Body of pancreas (tissue), 4 donors: ENCODE data around the gene GNG11. TPM values are rescaled to one million over a fixed set of nuclear protein-coding genes. Genes with fewer than 3 reads are reported as not detected.

Experiments
- ATAC-seq: fragments of 150-250 bp; one replicate; pipeline ENCODE4 v1.9.1; 2016
- DNase-seq, 4 donors: peaks; one replicate each; pipeline ENCODE4 v3.0.0-alpha.2; 2019
- H3K27ac ChIP-seq, 4 donors: fragments of 200-600 bp; sonication (generic); 1 replicate in 3 of 4; 2 replicates in 1 of 4; pipeline versions ENCODE4 v1.5.1 to v1.6.1; 2016 to 2019; ENCODE audit warnings: mild to moderate bottlenecking in 1 of 4, mixed read lengths in 1 of 4, moderate library complexity in 1 of 4
- H3K27me3 ChIP-seq, 2 donors: fragments of 200-600 bp; sonication (generic); one replicate each; pipeline ENCODE4 v1.6.0; 2016; ENCODE audit warnings: mild to moderate bottlenecking in 1 of 2
- H3K36me3 ChIP-seq, 2 donors: fragments of 200-600 bp; sonication (generic); replicated peaks in 1 of 2; 2 replicates each; pipeline ENCODE4 v1.5.1; 2016; ENCODE audit warnings: low read depth in 2 of 2; ENCODE audit not compliant: insufficient read depth in 1 of 2
- H3K4me1 ChIP-seq: fragments of 200-600 bp; sonication (generic); one replicate; pipeline ENCODE4 v1.6.0; 2016
- H3K4me3 ChIP-seq, 2 donors: fragments of 200-600 bp; sonication (generic); 1 replicate in 1 of 2; 2 replicates in 1 of 2; pipeline ENCODE4 v1.5.1; 2016 to 2019
- H3K9me3 ChIP-seq, 3 donors: fragments of 200-600 bp; sonication (generic); 1 replicate in 2 of 3; 2 replicates in 1 of 3; pipeline ENCODE4 v1.5.1; 2016
- CTCF ChIP-seq, 7 experiments: fragments of 450-650 bp in 4 of 7; fragments of 200-600 bp in 3 of 7; sonication (generic) in 3 of 7; IDR thresholded peaks; one replicate each; pipeline ENCODE4 v1.5.1; 2016 to 2019; ENCODE audit warnings: antibody characterized with exemption in 7 of 7
- POLR2A ChIP-seq, 3 donors: fragments of 450-650 bp; IDR thresholded peaks; one replicate each; pipeline ENCODE4 v1.6.1; 2016; ENCODE audit warnings: antibody characterized with exemption in 3 of 3, mild to moderate bottlenecking in 2 of 3
- WGBS, 2 donors: methylation state at CpG; one replicate each; pipeline ENCODE4 v1.1.5; 2017; 5-methylcytosine and 5-hydroxymethylcytosine counted together
- intact Hi-C: fragments of 100-400 bp; cut with DNase I; formaldehyde crosslinking; loops from one replicate; pipeline ENCODE4 v1.15.1; 2023
- small RNA-seq: library from RNA; depleted of rRNA; stranded (forward); fragments of <200 nt; gene quantifications from one replicate; pipeline ENCODE3, GENCODE V24; 2016
- total RNA-seq, 2 donors: library from RNA; depleted of rRNA; stranded (reverse); fragments of >200 nt; gene quantifications; one replicate each; pipeline ENCODE4 v1.1.0, GENCODE V29; 2016

GNG11 gene
- total RNA-seq, 2 donors from 2014 or later, result 6.6 to 11.4 TPM

GRCh38 chr7:93977211-93977950, 55.8 kb downstream of the GNG11 start:
- no peak for TF ChIP-seq POLR2A (IDR thresholded peaks at IDR 0.05)
- no peak for TF ChIP-seq CTCF (IDR thresholded peaks at IDR 0.05)
- H3K27me3 ChIP-seq, result no peaks in the 10 kb centered on the region
- H3K36me3 ChIP-seq, result no peaks in the 10 kb centered on the region
- 72 to 83% methylated on average over 7 of the region's 7 CpGs for WGBS, 2 donors
- no peak overlapping the region for H3K4me3 ChIP-seq
- ATAC-seq (no peak), DNase-seq (no peak)
- no peaks in the 10 kb centered on the region for H3K9me3 ChIP-seq
- no peaks in the 10 kb centered on the region for H3K4me1 ChIP-seq
- intact Hi-C loops, result no loop called here
- H3K27ac ChIP-seq, result no peak overlapping the region

Small RNA genes within 50 kb of the gene (small RNA-seq; reads per million reads assigned to genes)
- gene AC002076.2, result not detected

Other genes starting within 250 kb of the GNG11 start
- gene TFPI2, start 31.0 kb upstream of the GNG11 start, total RNA-seq, result 10 to 100 TPM in 1 of 2 donors, 1 to 10 TPM in 1; 3.3 to 10.9 TPM
- gene GNGT1, start 15.2 kb upstream of the GNG11 start, total RNA-seq, result not detected
- gene BET1, start 82.6 kb downstream of the GNG11 start, total RNA-seq, result 10 to 100 TPM; 32.4 to 36.9 TPM